ENCODE data around the gene HNRNPUL2.

Gene HNRNPUL2

GRCh38 chr11:62716206-62716605, 11.1 kb downstream of the HNRNPUL2 start:
- no peak for TF ChIP-seq CTCF (IDR thresholded peaks at IDR 0.05; ENCODE audit: insufficient read depth, low read depth, low read length, missing control alignments)
- no peak for DNase-seq (ENCODE audit: low read depth)
- no peak overlapping the region for H3K4me3 ChIP-seq (ENCODE audit: low read depth, low read length)

- no peak for TF ChIP-seq CTCF (IDR thresholded peaks at IDR 0.05; ENCODE audit: insufficient read depth, low read depth, low read length, missing control alignments)
- no peak overlapping the region for H3K4me3 ChIP-seq (ENCODE audit: low read depth, low read length)
- no peak for DNase-seq (ENCODE audit: low read depth)
Observed at GRCh38 chr11:62715150-62716130, 11.8 kb downstream of the HNRNPUL2 start.

- no peak overlapping the region for H3K4me3 ChIP-seq (ENCODE audit: low read depth, low read length)
- DNase-seq (ENCODE audit: low read depth): no peak
- no peak for TF ChIP-seq CTCF (IDR thresholded peaks at IDR 0.05; ENCODE audit: insufficient read depth, low read depth, low read length, missing control alignments)
Observed at GRCh38 chr11:62713343-62713742, 13.9 kb downstream of the HNRNPUL2 start.

- no peak for DNase-seq (ENCODE audit: low read depth)
- no peak overlapping the region for H3K4me3 ChIP-seq (ENCODE audit: low read depth, low read length)
- TF ChIP-seq CTCF (IDR thresholded peaks at IDR 0.05; ENCODE audit: insufficient read depth, low read depth, low read length, missing control alignments): no peak
Observed at GRCh38 chr11:62712861-62713260, 14.4 kb downstream of the HNRNPUL2 start.

GRCh38 chr11:62712276-62712812, 14.9 kb downstream of the HNRNPUL2 start:
- H3K4me3 ChIP-seq (ENCODE audit: low read depth, low read length): no peak overlapping the region
- DNase-seq (ENCODE audit: low read depth): no peak
- TF ChIP-seq CTCF (IDR thresholded peaks at IDR 0.05; ENCODE audit: insufficient read depth, low read depth, low read length, missing control alignments): no peak

GRCh38 chr11:62710001-62710345, 17.3 kb downstream of the HNRNPUL2 start:
- DNase-seq (ENCODE audit: low read depth): peak; percentile 68
- H3K4me3 ChIP-seq (ENCODE audit: low read depth, low read length): peak overlapping the region; percentile 71

More at GRCh38 chr11:62710001-62710345, 17.3 kb downstream of the HNRNPUL2 start:
- TF ChIP-seq CTCF (IDR thresholded peaks at IDR 0.05; ENCODE audit: insufficient read depth, low read depth, low read length, missing control alignments): no peak

Data from GM12865 (cell line).